ENCODE data around the gene GPR141.

GRCh38 chr7:37784015-37784414 lies 100.4 kb downstream of the GPR141 start:
- TF ChIP-seq CTCF (IDR thresholded peaks at IDR 0.05; ENCODE audit: low read length) (no peak), EZH2 (IDR thresholded peaks at IDR 0.05; ENCODE audit: borderline replicate concordance, low read length) (no peak)

Measured in OCI-LY1 (cell line).